Left renal pelvis (tissue), 4 donors: ENCODE measurements around the gene TEX22. TPM values are rescaled to one million over a fixed set of nuclear protein-coding genes. Genes with fewer than 3 reads are reported as not detected.

Experiments used
- DNase-seq, 4 donors: peaks; one replicate each; pipeline ENCODE4 v3.0.0-alpha.2; 2013; ENCODE audit warnings: low read depth in 4 of 4, low spot score in 3 of 4
- polyA plus RNA-seq, 4 donors: library from polyadenylated mRNA; unstranded; fragments of 120-200 nt; gene quantifications; one replicate each; pipeline ENCODE4 v1.2.1, GENCODE V29; 2013; ENCODE audit not compliant: insufficient read length in 4 of 4

TEX22 gene
- polyA plus RNA-seq, 4 donors, result 1.1 to 2.8 (median 2.0) TPM

DNA sequence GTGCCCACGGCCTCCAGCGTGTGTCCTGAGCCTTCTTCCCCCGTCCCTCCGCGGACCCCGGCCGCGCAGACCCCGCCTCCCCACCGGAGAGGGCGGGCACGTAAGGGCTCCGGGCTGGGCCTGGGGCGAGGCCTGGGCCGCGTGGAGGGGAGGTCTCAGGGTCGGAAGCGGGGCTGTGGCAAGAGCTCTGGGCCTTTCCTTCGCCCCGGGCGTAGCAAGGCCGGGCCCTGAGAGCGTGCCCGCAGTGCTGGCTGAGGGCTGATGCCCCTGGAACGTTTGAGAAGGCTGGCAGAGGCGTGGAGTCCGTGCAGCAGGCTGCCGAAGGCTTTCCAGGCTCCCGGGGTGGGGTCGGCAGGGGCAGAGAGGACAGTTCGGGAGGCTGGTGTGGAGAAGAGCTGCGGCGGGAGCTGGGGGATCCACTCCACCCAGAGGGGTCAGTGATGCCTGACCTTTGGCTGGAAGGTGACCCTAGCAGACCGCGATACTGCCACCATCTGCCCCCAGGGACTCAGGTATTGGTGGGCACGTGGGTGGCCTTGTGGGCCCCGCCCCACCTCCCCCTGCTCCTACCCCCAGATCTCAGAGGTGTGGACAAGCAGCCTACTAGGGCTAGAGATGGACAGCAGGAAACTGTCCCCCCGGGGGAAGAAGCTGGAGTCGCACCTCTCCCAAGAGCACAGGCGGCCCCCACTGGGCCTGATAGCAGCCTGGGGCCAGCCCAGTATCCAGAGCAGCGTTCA is 558 bp downstream of the TEX22 start:
- no peak for DNase-seq

DNA sequence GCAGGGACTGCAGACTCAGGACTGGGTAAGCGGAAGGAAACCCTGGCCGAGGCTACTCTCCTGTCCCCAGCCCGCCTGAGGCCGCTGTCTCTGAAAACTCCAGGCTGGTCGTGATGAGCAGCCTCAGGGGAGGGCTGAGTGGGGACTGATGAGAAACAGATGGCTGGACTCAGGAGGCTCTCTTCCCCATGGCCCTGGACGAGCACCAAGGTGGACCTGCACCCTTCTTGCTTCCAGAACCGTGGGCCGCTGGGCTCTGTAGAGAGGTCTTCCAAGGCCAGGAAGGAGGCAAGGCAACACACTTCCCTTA is 1.1 kb downstream of the TEX22 start:
- DNase-seq, result no peak

DNA sequence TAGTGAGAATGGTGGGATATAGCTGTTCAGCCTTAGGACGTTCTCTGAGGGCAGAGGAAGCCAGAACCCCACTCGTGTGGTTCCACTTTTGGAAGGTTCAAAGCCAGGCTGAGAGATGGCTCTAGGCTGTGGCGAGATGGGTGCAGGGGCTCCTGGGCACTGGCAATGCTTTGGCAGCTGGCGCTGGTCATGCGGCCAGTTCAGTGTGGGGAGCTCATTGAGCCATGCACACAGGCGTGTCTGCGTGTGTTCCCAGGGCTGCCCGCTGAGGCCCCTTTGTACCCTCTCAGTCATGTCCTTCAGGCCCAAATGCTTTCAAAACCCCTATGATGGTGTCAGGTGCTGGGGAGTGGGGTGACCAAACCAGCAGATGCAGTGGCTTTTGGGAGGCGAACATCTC is 1.7 kb downstream of the TEX22 start:
- no peak for DNase-seq

DNA sequence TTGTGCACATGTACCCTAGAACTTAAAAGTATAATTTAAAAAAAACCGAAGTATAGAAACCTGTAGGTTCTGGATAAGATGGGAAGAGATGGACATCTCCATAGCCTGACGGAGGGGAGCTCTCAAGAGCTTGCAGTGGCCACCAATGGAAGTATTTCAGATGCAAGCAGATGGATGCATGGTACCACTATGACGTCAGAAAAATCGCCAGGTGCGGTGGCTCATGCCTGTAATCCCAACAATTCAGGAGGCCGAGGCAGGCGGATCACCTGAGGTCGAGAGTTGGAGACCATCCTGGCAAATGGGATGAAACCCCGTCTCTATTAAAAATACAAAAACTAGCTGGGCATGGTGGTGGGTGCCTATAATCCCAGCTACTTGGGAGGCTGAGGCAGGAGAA is 3.4 kb downstream of the TEX22 start:
- no peak for DNase-seq

DNA sequence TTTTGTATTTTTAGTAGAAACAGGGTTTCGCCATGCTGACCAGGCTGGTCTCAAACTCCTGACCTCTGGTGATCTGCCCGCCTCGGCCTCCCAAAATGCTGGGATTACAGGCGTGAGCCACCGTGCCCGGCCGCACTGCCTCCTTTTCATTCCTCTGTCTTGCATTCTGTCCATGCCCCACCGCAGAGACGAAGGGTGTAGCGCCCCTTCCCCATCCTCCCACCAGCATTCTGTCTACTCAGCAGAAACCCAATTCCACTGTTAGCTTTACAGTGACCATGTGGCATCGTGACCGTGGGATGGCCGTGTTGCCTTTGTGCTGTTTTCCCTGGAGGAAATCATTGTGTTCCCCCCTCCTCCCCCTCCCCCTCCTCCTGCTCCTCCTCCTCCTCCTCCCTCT is 10.3 kb downstream of the TEX22 start:
- no peak for DNase-seq

DNA sequence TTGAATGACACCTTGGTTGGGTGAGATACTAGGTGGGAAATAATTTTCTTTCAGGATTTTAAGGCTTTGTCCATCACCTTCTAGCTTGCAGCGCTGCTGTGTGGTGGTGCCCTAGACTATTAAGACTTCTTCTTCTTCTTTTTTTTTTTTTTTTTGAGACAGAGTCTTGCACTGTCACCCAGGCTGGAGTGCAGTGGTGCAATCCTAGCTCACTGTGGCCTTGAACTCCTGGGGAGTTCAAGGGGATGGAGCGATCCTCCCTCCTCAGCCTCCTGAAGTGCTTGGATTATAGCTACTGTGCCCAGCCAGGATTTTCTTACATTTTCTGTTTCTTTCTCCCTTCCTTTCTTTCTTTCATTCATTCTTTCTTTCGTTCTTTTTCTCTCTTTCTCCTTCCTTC is 11.0 kb downstream of the TEX22 start:
- DNase-seq, result no peak

DNA sequence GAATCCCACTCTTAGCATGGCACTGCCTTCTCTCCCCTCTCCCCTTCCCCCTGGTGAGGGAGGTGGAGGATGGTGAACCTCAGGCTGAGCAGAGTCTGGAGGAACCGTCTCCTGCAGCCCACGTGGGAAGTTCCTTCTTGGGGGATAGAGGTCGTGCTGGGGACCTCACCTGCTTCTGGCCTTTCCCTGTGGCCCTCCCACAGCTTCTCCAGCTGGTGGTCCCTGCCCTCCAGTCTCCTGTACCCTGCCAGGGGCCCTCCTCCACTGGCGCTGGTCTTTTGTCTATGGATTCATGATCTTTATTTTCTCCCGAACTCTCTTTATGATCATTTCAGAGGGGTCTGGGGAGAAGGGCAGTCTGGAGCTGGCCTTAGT is 12.3 kb downstream of the TEX22 start:
- DNase-seq, result no peak

DNA sequence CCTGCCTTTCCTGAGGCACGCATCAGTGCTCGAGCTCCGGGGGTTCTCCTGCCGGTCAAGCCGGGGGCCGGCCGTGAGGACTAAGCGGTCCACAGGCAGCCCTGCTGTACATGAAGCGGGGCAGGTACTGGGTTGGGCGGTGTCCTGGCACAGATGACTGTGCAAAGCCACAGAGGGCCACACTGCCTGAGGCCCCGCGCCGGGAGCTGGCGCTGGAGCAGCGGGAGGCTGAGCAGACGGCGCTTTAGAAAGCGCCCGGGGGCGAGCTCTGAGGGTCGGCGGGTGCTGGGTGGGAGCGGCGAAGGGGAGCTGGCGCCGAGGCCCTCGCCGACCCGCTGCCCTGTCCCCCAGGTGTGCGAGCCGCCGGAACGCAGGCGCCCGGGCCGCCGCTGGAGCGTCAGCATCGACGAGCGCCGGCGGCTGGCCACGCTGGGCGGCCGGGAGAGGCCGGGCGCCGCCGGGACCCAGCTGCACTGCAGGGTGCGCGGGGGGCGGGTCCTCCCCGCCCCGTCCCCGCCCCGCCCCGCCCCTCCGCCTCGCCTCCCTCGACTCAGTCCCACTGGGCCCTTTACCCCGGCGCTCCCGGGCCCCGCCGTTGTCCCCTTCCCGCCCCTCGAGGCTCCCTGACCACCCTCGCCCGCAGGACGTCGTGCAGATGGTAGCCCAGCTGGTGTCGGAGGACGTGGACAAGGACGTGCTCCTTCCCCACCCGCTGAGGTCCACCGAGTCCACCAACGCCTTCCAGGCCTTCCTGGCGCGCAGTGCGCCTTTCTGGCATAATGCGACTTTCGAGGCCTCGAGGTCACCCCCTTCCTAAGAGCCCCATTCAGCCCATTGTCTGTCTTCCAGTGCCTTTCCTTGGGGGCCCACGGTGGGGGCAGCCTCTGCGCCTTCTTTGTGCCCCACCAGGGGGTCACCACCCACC is 12.9 kb downstream of the TEX22 start:
- DNase-seq, result no peak

DNA sequence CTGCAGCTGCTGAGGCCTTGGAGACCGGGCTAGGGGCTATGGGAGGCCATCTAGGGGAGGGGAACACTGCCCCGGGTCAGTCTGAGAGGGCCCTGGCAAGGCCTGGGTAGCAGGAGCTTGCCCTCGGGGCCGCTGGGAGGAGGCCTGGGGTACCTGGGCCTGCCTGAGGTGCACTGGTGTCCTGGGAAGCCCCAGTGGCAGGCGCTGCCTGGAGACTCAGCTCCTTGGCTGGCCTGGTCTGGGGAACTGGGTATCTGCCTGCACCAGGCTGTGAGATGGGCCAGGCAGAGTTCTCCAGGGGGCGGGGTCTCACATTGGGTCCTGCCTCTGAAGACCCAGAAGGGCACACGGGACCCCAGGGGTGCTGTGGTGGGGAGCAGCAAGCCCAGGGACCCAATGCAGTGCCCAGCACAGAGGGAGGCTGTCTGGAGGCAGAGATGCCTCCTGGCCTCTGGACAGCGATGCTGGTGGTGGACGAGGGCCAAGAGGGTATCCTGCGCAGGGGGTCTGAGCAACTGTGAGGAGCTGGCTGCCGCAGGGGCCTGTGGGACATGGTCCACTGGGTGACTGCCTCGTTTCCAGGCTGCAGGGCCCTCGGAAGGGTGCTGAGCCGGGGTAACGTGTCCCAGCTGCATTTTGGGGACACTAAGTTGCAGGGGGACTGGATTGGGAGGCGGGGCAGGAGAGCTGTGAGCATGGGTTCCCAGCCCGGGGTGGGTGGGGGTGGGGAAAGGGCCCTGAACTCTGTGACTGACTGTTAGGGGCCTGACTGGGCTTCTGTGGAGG is 13.8 kb downstream of the TEX22 start:
- no peak for DNase-seq

DNA sequence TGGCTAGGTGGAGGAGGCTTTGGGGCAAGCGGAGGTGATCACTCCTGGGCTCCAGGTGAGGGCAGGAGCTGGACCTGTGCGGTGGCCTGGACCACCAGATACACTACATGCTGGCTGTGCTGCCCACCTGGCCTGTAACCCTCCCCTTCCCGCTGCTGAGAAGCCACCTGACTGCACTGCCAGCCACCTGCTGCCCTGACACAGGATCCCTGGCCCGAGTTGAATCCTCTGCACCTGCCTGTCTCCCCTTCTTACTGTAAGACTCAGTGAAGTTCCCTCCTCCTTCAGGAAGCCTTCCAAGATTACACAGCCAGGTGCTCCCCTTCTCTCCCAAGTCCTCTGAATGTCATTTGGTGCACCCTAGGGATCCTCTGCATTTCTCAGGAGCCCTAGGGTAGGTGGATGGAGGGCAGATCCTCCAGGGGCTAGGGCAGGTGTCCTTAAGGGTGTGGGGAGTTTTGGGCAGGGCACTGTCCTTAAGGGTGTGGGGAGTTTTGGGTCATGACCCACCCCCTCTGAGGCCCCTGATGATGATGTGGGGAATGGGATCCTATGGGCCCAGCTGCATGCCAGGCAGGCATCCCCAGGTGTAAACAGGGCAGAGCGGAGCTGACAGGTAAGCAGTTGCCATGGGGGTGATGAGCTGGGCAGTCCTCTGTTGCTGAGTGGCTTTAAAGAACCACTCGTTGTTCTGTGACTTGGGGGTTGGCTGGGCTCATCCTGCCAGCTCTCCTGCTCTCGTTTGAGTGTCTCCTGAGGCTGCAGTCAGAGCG is 14.6 kb downstream of the TEX22 start:
- DNase-seq, result no peak

DNA sequence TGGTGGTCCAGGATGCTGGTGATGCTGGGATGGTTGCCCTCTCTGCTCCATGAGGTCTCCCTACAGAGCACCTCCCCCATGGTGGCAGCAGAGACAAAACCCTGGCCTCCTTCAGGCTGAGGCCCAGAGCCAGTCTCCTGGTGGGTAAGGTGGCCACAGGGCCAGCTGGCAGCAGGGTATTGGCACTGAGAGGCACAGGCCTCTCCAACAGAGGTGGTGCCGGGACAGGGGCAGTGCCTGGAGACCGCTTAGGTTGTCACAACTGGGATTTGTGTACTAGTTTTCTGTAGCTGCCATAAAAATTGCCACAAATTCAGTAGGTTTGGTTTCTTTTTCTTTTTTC is 15.2 kb downstream of the TEX22 start:
- no peak for DNase-seq

DNA sequence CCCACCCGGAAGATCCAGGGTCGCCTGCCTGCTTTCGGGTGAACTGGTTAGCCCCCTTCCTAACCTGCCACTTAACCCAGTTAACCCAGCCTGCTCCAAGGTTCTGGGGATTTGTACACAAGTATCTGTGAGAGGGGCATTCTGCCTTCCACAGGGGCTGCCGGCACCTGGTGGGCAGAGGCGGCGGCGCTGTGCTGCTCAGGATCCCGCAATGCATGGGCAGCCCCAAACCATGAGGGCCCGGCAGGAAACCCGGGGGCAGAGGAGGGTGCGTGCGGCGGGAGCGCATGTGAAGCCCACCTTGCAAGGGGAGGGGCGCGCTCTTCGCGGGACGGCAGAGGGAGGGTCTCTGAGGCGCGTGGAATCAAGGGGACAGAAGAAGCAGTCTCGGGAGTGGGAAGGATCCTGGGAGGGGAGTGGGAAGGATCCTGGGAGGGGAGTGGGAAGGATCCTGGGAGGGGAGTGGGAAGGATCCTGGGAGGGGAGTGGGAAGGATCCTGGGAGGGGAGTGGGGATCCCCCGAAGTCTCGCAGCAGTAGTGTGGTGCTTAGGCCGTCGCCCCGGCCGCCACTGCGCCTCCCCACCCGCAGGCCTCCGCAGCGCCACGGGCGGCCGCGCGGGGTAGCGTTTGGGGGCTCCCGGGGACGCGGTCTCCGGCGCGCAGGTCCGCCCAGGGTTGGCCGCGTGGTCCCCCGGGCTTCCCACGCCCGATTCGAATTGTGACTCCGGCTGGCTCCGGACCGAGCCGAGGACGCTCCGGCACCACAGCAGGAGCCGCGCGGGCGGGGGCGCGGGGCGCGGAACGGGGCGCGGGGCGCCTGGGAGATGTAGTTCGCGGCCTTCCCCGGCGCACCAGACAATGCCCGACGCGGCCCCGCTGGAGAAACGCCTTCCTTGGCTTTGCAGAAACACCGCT is 16.4 kb downstream of the TEX22 start:
- DNase-seq, result peak in 1 of 4 donors; percentile 39

DNA sequence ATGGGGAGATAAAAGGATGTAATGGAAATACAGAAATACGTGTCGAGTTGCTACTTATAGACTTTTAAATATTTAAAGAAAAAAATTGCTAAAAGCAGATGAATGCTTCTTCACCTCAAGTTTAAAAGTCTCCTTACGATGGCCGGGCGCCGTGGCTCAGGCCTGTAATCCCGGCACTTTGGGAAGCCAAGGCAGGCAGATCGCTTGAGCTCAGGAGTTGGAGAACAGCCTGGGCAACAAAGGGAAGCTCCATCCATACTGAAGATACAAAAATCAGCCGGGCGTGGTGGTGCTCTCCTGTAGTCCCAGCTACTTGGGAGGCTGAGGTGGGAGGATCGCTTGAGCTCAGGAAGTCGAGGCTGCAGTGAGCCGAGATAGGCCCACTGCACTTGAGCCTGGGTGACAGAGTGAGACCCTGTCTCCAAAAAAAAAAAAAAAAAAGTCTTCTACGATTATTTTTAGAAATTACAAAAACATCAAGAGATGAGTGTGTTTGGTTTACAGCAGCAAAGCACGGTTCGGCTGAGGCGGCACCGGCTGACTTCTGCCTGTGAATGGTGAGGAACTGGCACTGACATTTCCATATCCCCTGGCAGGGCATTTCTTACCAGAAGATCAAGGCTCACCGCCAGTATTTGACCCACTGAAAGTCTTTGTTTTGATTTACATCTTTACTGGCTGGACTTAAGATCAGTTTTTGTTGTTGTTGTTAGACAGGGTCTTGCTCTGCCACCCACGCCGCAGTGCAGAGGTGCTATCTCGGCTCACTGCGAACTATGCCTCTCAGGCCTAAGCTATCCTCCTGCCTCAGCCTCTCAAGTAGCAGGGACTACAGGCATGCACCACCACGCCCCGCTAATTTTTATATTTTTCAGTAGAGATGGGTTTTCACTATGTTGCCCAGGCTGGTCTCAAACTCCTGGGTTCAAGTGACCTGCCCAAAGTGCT is 17.4 kb downstream of the TEX22 start:
- no peak for DNase-seq

DNA sequence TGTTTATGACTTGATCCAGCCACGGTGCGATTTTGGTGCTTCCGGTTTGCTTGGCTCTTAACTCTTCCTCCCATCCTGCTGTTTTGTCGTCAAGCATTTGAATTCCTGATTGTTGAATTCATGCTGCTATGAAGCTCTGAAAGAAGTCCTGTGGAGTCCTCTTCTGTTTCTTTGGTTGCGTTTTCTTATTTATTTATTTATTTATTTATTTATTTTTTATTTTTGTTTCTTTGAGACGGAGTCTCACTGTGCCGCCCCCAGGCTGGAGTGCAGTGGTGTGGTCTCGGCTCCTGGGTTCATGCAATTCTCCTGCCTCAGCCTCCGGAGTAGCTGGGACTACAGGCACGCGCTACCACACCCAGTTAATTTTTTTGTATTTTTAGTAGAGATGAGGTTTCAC is 18.3 kb downstream of the TEX22 start:
- no peak for DNase-seq

DNA sequence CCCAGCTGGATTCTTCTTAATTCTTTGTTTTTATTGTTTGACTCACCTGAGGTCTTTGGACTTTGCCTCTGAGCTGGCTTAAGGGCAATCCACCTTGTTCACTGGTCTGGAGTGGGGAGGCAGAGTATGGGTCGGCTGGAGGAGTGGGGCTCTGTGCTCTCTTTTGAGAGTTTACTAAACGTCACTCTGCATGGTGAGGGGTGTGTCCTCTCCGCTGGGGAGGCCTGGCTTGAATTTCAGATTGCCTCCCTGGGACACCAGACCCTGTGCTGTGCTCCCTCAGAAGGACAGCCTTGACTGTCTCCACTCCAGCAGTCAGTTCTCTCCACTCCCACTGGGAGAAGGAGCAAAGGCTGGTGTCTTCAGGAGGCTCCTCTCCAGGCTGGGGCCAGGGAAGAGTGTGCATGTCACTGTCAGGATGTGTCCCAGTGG is 19.4 kb downstream of the TEX22 start:
- DNase-seq, result no peak

DNA sequence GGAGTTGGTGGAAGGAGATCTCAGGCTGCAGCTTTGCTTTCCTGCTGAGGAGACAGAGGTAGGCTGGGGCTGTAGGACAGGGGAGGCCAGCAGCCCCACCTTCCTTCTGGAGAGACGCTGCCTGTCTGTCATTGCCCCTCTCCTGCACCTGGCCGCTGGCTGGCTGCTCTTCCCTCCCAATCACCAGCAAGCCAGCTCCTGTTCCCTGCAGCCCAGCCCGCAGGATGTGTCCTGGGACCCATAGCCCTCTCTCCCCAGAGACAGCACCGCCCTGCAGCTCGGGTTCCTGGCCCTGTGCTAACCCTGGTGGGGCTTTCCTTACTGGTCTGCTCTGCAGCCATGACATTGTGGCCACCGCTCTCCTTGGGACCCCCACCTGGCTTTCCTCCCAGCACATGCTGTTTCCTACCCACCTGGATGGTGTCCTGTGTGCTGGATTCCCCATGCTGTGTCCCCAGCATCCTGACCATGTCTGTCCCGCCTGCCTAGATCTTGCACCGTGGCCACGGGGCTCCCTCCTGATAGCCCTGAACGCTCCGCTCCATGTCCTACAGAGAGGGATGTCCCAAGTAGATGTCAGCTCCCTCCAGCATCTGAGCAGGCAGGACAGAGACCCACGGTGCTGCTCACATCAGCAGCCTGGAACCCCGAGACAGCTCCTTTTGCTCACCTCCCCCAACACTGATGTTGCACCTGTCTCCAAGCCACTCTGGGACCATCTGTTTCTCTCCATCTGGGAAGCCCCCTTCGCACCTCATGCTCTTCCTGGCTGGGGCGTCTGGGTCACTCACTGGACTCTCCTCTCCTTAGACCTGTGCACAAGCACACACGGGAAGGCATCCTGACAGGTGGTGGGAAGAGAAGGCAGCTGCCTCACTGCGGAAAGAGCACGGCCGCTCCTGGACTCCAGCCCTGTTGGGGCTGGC is 20.2 kb downstream of the TEX22 start:
- DNase-seq, result no peak
